Cardiac muscle cell (in vitro differentiated cells and primary cell): ENCODE data around the gene SIX3. TPM values are rescaled to one million over a fixed set of nuclear protein-coding genes. Genes with fewer than 3 reads are reported as not detected.

ENCODE experiments used
- DNase-seq, 2 donors: peaks; one replicate each; pipeline versions ENCODE4 v3.0.0 to v3.0.0-alpha.2; 2010 to 2017; ENCODE audit warnings: low read depth in 1 of 2, low spot score in 1 of 2
- H3K27ac ChIP-seq: fragments of 200-600 bp; sonication (generic); 2 replicates; pipeline ENCODE4 v1.5.1; 2016
- H3K27me3 ChIP-seq: fragments of 200-600 bp; sonication (generic); 2 replicates; pipeline ENCODE4 v1.6.0; 2016; ENCODE audit warnings: control low read depth
- H3K36me3 ChIP-seq: fragments of 200-600 bp; sonication (generic); 2 replicates; pipeline ENCODE4 v1.5.1; 2016; ENCODE audit warnings: control low read depth
- H3K4me1 ChIP-seq: fragments of 200-600 bp; sonication (generic); 2 replicates; pipeline ENCODE4 v1.8.1; 2017; ENCODE audit warnings: low read depth, mild to moderate bottlenecking, mixed run types
- H3K4me3 ChIP-seq: fragments of 200-600 bp; sonication (generic); 2 replicates; pipeline ENCODE4 v1.5.1; 2016; ENCODE audit warnings: mild to moderate bottlenecking
- H3K9me3 ChIP-seq: fragments of 200-600 bp; sonication (generic); 2 replicates; pipeline ENCODE4 v1.5.1; 2017; ENCODE audit warnings: low read depth, mild to moderate bottlenecking, control low read depth
- CTCF ChIP-seq: IDR thresholded peaks from 2 replicates; pipeline ENCODE4 v1.5.1; 2012; ENCODE audit warnings: low read depth, mild to moderate bottlenecking, low read length
- polyA plus RNA-seq: library from polyadenylated mRNA; unstranded; fragments of >200 nt; fragmentation: Nextera tagmentation; extraction: Ambion mirVana; gene quantifications from 2 replicates; pipeline ENCODE4 v1.2.1, GENCODE V29; 2016
- total RNA-seq: library from RNA; depleted of rRNA; stranded (reverse); fragments of >200 nt; gene quantifications from 2 replicates; pipeline ENCODE4 v1.2.3, GENCODE V29; 2016

The SIX3 gene
- total and polyA plus RNA-seq, 2 experiments from 2014 or later, result not detected

DNA sequence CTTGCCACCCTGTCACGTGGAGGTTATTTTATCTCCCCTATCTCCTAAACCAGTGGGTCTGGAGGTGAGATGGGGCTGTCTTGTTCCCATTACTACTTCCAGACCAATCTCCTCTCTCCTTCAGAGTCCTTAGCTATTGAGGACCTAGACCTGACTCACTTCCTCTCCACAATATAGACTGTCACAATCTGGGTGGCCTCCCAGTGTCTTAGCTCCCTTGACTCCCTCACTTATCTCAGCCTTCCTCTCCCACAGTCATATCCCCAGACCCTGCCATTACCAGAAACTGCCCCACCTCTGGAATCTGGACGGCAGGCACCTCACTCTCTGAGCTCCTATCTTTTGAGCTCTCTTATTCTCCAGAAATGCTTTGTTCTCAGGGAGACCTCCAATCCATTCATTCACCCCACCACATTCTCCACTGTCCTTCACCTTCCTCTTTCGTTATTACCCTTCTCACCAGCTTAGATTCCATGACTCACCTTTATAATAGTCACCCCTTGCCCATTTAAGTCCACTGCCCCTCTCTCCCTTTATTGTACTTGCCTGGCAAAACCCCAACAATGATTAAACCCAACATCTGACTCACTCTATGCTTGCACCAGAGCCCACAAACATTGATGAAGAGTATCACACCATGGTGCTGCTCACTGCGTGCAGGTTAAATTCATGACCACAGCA is 23.3 kb upstream of the SIX3 start:
- Histone ChIP-seq H3K9me3 (no peaks in the 10 kb centered on the region), H3K4me1 (no peaks in the 10 kb centered on the region), H3K27me3 (peaks cover 80% of the 10 kb centered on the region), H3K4me3 (no peak overlapping the region), H3K36me3 (no peaks in the 10 kb centered on the region), H3K27ac (no peak overlapping the region)
- TF ChIP-seq CTCF, result no peak
- DNase-seq, result peak in 1 of 2 donors; percentile 17

GRCh38 chr2:44920751-44921150 is 20.8 kb upstream of the SIX3 start:
- Histone ChIP-seq H3K4me1 (no peaks in the 10 kb centered on the region), H3K27ac (no peak overlapping the region), H3K9me3 (no peaks in the 10 kb centered on the region), H3K4me3 (no peak overlapping the region), H3K27me3 (peaks cover 98% of the 10 kb centered on the region), H3K36me3 (no peaks in the 10 kb centered on the region)
- no peak for DNase-seq
- no peak for TF ChIP-seq CTCF

- Histone ChIP-seq H3K27ac (no peak overlapping the region), H3K36me3 (no peaks in the 10 kb centered on the region), H3K27me3 (peaks cover 98% of the 10 kb centered on the region), H3K4me3 (no peak overlapping the region), H3K9me3 (no peaks in the 10 kb centered on the region), H3K4me1 (no peaks in the 10 kb centered on the region)
- no peak for TF ChIP-seq CTCF
- no peak for DNase-seq
Observed at GRCh38 chr2:44922776-44923175, 18.7 kb upstream of the SIX3 start.

DNA sequence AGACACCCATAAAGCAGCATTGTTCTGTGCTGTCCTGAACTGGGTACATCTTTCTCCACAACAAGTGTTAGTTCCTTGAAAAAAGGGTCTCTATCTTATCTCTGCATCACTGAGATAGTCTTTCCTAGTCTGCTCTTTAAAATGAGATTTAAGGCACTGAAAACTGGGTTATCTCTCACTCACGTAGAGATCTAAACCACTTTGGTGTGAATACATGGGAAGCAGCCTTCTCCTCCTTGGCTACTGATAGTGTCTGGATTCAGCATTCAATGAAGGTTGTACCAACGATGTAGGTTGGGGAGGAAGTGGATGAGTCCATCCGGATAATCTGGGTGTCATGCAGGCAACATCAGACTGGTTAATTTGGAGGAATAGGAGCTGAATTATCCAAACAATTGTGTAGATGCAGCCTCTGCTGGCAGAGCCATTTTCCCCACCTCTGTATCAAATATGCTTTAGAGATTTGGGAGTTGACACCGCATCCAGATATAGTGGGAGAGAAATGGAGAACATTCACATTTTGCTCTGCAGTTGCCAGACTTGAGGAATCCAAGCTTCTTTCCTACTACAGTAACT is 15.9 kb upstream of the SIX3 start:
- H3K4me1 ChIP-seq, result peaks cover 9% of the 10 kb centered on the region
- H3K36me3 ChIP-seq, result no peaks in the 10 kb centered on the region
- no peak overlapping the region for H3K27ac ChIP-seq
- DNase-seq, result no peak
- H3K4me3 ChIP-seq, result no peak overlapping the region
- H3K9me3 ChIP-seq, result no peaks in the 10 kb centered on the region
- peaks cover 100% of the 10 kb centered on the region for H3K27me3 ChIP-seq
- no peak for TF ChIP-seq CTCF

DNA sequence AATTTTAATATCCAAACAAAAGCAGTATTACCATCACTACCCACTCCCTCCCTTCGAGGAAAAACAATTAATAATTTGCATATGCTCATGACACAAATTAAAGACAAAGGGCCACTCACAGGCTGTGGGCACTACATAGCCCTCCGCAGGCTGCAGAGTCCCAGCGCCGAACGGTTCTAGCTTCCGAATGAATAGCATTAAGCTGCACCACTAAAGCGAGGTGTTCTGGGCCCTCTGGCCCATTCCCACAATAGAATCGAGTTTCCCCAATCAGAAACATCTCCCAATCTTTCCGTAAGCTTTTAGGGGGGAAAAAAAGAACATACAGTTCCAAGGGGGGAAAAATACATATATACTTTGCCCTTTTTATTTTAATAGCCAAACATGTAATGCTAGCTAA is 14.5 kb upstream of the SIX3 start:
- no peaks in the 10 kb centered on the region for H3K9me3 ChIP-seq
- H3K4me1 ChIP-seq, result peaks cover 9% of the 10 kb centered on the region
- H3K27ac ChIP-seq, result no peak overlapping the region
- no peak for DNase-seq
- no peaks in the 10 kb centered on the region for H3K36me3 ChIP-seq
- TF ChIP-seq CTCF, result no peak
- no peak overlapping the region for H3K4me3 ChIP-seq
- H3K27me3 ChIP-seq, result peaks cover 100% of the 10 kb centered on the region
